Choroid plexus epithelial cell (primary cell): ENCODE measurements around the gene MCTP1.

Source experiments
- DNase-seq: peaks from one replicate; pipeline ENCODE4 v3.0.0-alpha.2; 2010; ENCODE audit warnings: low read depth
- H3K4me3 ChIP-seq: 2 replicates; pipeline ENCODE4 v1.5.1; 2011; ENCODE audit warnings: low read depth, mild to moderate bottlenecking, control low read depth, low read length, moderate library complexity
- TF ChIP-seq, protein P1 (sequence below): conservative IDR thresholded peaks from 2 replicates; pipeline ENCODE4 v1.5.1; 2011; ENCODE audit warnings: low read depth, mild to moderate bottlenecking, control low read depth, inconsistent platforms, low read length, moderate library complexity

The MCTP1 gene

DNA sequence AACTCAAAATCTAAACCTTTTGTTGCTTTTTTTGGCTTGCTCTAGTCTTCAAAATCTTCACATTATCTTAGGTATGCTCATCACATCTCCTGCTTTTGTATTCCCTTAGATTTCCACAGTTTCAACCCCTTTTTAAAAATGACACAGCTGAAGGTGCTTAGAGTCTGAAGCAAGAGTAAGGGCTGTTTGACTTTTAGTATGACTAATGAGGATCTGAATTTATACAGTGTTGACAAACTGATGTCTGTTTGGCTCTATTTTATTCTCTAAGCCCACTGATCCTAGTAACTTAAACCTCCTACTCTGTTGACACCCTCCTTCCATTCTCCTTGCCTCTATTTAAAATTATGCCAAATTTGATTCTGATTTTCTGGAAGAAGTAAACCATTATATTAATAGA, 200.1 kb downstream of the MCTP1 start:
- no peak for DNase-seq
- TF ChIP-seq, protein P1, sequence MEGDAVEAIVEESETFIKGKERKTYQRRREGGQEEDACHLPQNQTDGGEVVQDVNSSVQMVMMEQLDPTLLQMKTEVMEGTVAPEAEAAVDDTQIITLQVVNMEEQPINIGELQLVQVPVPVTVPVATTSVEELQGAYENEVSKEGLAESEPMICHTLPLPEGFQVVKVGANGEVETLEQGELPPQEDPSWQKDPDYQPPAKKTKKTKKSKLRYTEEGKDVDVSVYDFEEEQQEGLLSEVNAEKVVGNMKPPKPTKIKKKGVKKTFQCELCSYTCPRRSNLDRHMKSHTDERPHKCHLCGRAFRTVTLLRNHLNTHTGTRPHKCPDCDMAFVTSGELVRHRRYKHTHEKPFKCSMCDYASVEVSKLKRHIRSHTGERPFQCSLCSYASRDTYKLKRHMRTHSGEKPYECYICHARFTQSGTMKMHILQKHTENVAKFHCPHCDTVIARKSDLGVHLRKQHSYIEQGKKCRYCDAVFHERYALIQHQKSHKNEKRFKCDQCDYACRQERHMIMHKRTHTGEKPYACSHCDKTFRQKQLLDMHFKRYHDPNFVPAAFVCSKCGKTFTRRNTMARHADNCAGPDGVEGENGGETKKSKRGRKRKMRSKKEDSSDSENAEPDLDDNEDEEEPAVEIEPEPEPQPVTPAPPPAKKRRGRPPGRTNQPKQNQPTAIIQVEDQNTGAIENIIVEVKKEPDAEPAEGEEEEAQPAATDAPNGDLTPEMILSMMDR, result no peak
- no peak overlapping the region for H3K4me3 ChIP-seq

DNA sequence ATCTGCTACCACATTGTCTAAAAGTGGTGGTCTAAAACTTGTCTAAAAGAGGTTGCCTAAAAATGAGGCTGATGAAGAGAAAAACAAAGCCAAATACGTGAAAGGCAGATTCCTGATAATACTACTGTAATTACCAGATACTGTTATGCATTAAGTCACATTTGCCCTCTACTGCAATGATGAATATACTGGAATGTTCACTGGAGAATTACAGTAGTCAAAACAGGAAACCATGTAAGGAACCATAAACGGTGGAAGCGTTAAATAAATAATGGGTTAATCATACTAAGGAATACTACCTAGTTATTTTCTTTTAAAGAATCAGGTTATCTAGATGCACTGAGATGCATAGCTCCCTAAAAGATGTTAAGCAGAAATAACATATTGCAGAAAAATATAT, 201.3 kb downstream of the MCTP1 start:
- no peak overlapping the region for H3K4me3 ChIP-seq
- DNase-seq, result peak; percentile 56
- TF ChIP-seq, protein P1, result no peak

DNA sequence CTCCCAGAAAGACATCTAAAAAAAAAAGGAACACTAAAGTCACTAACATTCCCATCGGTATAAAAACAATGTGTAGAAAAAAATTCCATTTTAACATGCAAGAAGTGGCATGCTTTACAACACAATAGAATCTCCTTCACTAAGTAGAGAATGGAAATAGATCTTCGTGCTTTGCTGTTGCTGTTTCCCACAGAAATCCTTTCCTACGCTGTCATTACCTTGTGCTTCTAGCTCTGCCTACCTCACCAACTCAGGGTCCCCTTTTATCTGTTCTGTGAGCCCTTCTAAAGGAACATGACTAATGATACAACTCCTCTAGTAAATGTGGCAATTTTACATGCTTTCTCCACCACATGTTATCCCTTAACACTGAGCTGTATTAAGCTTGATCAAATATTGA, 202.9 kb downstream of the MCTP1 start:
- peak; percentile 78 for DNase-seq
- TF ChIP-seq, protein P1, result no peak
- H3K4me3 ChIP-seq, result no peak overlapping the region

DNA sequence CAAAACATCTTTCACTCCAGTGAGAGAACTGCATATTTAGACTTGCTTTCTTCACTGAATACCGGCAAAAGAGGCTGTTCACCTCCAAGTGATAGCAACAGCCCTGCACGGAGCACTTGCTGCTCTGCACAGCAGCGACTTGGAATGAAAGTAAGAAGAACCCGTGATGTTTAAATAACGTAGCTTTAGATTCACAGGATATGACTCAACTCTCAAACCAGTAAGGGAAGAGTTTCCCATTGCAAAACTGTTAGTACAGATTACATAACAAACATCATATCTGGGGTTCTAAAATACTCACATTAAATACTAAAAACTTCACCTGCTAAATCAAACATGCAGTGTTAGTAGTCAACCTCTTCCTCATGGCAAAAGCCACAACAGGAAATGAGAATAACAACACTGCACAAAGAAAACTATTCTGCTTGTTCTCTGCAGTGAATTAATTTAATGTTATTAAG, 203.4 kb downstream of the MCTP1 start:
- TF ChIP-seq, protein P1, result no peak
- peak overlapping the region; percentile 60 for H3K4me3 ChIP-seq
- DNase-seq, result peak; percentile 97

DNA sequence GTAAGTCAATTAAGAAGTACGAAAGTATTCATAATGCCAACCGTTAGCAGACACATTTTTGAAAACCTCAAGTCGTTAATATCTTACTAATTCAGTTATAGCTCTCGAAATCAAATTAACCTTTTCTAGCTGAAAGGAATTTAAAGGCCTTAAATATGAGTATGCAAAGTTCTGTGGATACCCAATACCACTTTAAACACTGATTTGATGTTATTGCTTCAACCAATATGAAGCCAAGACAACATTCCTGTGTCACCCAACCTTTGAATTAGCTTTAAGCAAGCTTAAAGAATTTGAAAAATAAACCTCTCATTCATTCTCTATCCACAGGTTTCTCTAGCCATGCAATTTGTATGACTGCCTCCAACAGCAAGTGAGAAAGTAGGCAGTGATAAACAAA, 204.5 kb downstream of the MCTP1 start:
- peak; percentile 42 for DNase-seq
- peak overlapping the region; percentile 60 for H3K4me3 ChIP-seq
- TF ChIP-seq, protein P1, result no peak

DNA sequence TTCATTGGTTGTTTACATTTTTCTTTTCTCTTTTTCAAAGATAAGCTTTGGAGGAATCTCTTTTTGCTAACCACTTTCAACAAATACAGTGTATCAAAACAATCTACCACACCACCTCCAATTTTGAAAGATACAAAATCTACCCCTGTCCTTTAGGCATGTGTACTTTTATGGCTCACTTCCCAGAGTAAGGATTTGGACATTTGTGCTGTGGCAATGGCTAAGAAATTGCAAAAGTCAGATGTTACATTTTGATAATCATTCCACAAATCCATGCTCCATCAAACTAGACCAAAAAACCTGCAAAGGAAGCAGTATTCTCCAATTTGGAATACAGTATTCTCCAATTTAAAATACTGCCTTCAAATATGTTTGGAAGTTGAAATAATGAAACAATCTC, 204.9 kb downstream of the MCTP1 start:
- DNase-seq, result peak; percentile 35
- H3K4me3 ChIP-seq, result peak overlapping the region; percentile 60
- TF ChIP-seq, protein P1, result no peak

DNA sequence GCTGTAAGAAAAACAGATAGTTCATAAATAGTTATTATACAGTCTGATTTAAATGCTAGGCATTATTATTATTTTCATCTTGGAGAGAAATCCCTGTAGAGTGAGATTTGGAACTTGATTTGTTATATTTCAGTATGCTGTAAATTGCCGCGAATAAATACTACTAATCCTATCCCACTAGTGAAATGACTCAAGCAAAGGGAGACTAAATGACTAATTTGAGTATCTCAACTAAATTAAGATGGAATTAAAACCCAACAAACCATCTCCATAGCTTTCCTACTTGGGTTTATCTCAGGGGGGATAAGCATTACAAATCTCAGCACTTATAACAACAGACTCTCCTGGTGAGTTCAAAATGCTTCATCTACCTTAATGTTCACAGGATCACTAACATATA, 206.0 kb downstream of the MCTP1 start:
- no peak overlapping the region for H3K4me3 ChIP-seq
- TF ChIP-seq, protein P1, result no peak
- no peak for DNase-seq
